GM12873 (cell line): ENCODE measurements around the gene DCAF6.

ENCODE experiments used
- TF ChIP-seq, protein P1 (sequence below): IDR thresholded peaks from 2 replicates; pipeline ENCODE4 v1.5.1; 2012; ENCODE audit warnings: low read depth, mild to moderate bottlenecking, moderate library complexity, low read length, control low read depth; ENCODE audit not compliant: insufficient read depth; ENCODE audit errors: missing control alignments

Gene DCAF6

DNA sequence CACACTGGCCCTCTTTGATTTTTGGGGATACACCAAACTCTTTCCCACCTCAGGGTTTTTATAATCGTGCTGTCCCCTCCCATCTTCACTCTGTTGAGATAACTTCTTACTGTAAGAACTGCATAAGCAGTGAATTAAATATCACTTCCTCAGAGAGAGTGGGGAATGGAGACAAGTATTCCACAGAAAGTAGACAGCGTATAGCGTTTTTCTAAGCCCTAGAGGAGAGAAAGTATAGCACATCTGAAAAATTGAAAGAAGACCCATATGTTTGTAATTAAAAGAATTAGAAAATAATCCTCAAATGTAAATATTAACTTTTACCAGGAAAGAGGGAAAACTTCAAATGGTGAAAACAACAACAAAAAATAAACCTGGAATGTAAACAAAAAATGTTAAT lies 132.9 kb downstream of the DCAF6 start:
- TF ChIP-seq, protein P1, sequence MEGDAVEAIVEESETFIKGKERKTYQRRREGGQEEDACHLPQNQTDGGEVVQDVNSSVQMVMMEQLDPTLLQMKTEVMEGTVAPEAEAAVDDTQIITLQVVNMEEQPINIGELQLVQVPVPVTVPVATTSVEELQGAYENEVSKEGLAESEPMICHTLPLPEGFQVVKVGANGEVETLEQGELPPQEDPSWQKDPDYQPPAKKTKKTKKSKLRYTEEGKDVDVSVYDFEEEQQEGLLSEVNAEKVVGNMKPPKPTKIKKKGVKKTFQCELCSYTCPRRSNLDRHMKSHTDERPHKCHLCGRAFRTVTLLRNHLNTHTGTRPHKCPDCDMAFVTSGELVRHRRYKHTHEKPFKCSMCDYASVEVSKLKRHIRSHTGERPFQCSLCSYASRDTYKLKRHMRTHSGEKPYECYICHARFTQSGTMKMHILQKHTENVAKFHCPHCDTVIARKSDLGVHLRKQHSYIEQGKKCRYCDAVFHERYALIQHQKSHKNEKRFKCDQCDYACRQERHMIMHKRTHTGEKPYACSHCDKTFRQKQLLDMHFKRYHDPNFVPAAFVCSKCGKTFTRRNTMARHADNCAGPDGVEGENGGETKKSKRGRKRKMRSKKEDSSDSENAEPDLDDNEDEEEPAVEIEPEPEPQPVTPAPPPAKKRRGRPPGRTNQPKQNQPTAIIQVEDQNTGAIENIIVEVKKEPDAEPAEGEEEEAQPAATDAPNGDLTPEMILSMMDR: no peak

DNA sequence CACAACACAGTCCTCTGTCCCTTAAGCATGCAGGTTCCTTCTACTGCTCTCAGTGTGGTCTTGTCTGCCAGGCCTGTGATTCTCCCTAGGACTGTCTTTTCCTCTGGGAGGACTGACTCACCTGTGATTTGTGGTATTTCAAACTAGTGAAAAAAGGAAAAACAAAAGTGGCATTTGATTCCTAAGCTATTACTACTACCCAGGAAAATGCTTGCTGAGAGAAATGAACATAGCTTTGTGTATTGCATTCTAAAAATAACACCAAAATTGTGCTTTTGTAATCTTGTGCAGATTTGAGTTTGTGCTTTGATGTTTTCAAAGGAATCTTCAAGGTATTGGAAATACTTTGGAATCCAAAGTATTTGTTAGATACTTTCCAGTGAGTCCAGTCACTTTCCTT lies 143.3 kb downstream of the DCAF6 start:
- TF ChIP-seq, protein P1: no peak

DNA sequence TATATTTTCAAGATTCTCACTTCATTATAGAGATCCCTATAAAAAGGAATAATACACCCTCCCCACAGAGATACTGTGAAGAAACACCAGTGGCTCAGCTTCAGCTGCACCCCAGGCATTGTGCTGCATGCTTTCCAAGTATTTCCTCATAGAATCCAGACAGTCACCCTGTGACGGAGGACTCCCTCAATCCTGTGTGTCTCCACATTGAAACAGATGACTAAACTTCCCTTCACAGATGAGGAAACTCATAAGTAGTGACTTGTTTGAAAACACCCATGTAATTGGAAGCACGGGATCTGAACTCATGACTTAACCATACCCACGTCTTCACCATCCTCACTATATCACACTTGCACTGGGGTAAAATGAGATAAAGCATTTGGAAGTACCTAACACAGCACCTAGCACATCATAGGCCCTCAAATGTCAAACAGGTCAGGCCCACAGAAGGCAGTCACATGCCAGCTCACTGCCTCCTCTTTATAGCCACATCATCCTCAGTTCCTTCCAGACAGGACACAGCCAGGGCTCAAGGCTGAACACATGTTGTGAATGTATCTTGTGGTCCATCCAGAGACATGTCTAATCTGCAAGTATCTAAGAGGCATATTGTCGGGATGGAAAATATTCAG lies 145.0 kb downstream of the DCAF6 start:
- TF ChIP-seq, protein P1: no peak

DNA sequence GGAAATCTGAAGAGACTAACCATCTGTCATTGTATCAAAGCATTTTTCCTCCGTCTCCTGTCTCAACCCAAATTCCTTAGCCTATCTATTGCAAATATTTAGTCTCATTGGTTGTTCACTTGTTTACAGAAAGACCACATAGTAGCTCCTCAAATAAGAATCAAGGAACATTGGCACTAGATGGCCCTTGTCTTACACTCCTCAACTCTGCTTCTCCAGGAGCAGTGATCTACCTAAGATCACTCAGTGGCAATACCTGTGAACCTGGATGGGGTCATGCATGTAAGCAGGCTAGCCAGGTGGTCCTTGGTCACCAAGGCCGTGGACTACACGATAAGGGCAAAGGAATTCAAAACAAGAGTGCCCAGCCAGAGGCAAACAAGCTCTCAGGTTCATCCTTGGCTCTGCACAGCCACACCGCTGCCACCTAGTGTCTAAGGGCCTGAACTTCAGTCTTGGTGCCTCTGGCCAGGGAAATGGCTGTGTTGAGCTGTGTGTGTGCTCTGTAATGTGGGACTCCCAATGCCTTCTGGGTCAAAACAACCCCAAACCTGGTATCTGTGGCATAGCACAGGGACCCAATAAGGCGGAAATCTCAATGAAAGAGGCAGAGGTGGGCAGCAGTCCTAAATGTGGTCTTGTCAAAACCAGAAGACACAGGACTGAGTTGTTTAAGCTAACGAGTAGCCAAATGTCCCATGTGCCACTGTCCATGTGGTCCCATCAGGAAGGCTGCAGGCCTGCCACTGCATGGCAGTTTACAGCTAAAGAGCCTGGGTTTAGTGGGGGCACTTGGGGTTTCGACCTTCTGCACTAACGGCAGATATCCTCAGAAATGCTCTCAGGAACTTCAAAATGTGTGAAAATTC lies 145.8 kb downstream of the DCAF6 start:
- TF ChIP-seq, protein P1: peak; percentile 99

DNA sequence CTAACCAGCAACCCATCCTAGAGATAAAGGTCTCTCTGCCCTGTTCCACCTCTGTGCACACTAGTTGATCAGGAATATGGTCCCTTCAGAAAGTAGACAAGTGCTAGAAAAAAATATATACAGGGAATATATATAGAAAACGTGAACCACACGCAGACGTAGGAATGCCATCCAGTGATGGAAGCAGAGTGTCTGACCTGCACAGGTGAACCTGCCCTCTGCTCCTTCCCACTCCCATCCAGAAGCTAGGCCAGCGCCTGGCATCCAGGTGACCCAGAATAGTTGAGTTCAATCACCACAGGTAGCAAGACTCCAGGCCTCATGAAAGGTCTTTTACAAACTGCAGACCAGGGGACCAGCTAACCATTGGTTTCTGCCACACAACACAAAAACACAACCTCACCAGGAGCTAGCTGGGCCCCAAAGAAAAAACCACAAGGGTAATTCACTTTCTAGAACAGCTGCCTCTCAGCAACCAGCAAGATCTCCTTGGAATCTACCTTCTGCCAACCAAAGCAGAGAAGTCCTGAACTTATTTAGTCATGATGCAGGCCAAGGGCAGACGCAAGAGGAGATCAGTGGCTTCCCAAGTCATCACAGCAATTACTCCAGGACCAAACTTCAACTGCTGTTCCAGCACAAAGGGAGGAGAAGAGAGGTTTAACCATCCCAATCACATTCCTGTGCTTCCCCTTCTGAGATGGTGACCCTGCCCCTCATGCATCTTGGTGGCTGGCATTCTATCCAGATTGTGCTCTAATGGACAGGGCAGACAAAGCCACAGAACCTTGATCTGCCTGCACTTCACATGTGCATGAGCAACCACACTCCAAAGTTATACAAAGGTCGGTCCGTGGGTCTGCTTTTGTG lies 147.2 kb downstream of the DCAF6 start:
- TF ChIP-seq, protein P1: peak; percentile 13

DNA sequence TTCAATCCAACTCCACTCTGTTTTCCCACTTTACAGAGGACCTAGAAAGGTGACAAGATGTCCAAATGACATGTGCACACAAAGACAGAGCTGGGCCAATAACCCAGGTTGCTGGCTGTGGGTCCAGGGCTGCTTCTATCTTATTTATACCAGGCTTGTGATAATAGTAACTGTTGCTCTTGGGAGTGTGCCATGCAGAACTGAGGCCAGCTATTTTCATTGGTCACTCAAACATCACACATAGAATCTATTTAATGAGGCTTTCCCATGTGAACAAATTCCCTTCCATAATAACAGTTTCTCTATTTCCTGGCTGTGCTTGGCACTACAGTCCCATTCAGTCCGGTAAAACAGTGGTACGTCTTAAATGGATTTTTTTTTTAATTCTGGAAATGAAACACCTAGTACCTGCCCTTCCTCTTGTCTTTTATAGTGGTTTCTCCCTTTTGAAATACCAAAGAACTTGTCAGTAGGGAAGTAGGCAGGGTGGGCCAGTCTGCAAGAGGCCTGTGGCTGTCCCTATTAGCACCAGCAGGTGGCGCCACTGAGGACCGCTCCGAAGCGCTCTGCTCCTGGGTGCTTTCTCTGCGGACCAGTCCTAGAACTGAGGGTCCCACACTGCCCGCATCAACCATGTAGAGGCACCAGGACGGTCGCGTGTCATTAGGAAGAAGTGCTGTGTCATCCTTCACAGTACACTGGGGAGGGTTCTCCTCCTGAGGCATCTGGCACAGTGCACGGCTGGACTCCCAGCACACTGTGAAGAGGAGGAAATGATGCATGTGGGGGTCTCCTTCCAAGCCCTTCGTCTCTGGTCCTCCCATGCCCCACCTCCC lies 148.1 kb downstream of the DCAF6 start:
- TF ChIP-seq, protein P1: peak; percentile 95
